H9 (cell line): ENCODE results near the gene CCDC92. TPM values are rescaled to one million over a fixed set of nuclear protein-coding genes. Genes with fewer than 3 reads are reported as not detected.

Experiments
- DNase-seq: peaks from one replicate; pipeline ENCODE4 v3.0.0-alpha.2; 2017
- H2AFZ ChIP-seq: one replicate; pipeline ENCODE4 v1.6.1; 2013; ENCODE audit warnings: mild to moderate bottlenecking, low read length, control low read depth, moderate library complexity
- H2AK5ac ChIP-seq: 2 replicates; pipeline ENCODE4 v1.6.1; 2013; ENCODE audit warnings: low read length, control low read depth, mixed read lengths; ENCODE audit not compliant: insufficient read length
- H2BK120ac ChIP-seq: one replicate; pipeline ENCODE4 v1.6.1; 2013; ENCODE audit warnings: low read depth, mild to moderate bottlenecking, low read length, control low read depth, inconsistent platforms; ENCODE audit not compliant: poor library complexity, severe bottlenecking
- H2BK12ac ChIP-seq: 2 replicates; pipeline ENCODE4 v1.6.1; 2013; ENCODE audit warnings: low read length, control low read depth, mixed read lengths, low read depth; ENCODE audit not compliant: insufficient read length
- H2BK15ac ChIP-seq: 2 replicates; pipeline ENCODE4 v1.6.1; 2013; ENCODE audit warnings: low read depth, low read length, control low read depth
- H2BK20ac ChIP-seq: one replicate; pipeline ENCODE4 v1.6.1; 2013; ENCODE audit warnings: low read depth, mild to moderate bottlenecking, low read length, control low read depth, inconsistent platforms; ENCODE audit not compliant: poor library complexity, severe bottlenecking
- H2BK5ac ChIP-seq: 2 replicates; pipeline ENCODE4 v1.6.1; 2013; ENCODE audit warnings: low read length, control low read depth, mixed read lengths; ENCODE audit not compliant: insufficient read length
- H3K14ac ChIP-seq: 2 replicates; pipeline ENCODE4 v1.6.1; 2013; ENCODE audit warnings: low read length, control low read depth; ENCODE audit not compliant: insufficient read depth
- H3K18ac ChIP-seq: 2 replicates; pipeline ENCODE4 v1.6.1; 2013; ENCODE audit warnings: low read depth, mild to moderate bottlenecking, mixed read lengths, low read length, control low read depth; ENCODE audit not compliant: insufficient read length
- H3K23ac ChIP-seq: 2 replicates; pipeline ENCODE4 v1.6.1; 2013; ENCODE audit warnings: low read length, control low read depth, mixed read lengths, low read depth; ENCODE audit not compliant: insufficient read length
- H3K23me2 ChIP-seq: 2 replicates; pipeline ENCODE4 v1.6.1; 2013; ENCODE audit warnings: low read depth, mild to moderate bottlenecking, mixed read lengths, low read length, control low read depth; ENCODE audit not compliant: insufficient read length, poor library complexity, severe bottlenecking
- H3K27ac ChIP-seq: 2 replicates; pipeline ENCODE4 v1.5.1; 2013; ENCODE audit warnings: low read length, control low read depth, mixed read lengths, low read depth; ENCODE audit not compliant: insufficient read length
- H3K27me3 ChIP-seq: 2 replicates; pipeline ENCODE4 v1.6.1; 2013; ENCODE audit warnings: low read length, control low read depth, inconsistent platforms; ENCODE audit not compliant: insufficient read depth
- H3K4ac ChIP-seq: 2 replicates; pipeline ENCODE4 v1.6.1; 2013; ENCODE audit warnings: low read depth, mild to moderate bottlenecking, control low read depth, inconsistent platforms, low read length, moderate library complexity
- H3K4me1 ChIP-seq: 2 replicates; pipeline ENCODE4 v1.6.1; 2013; ENCODE audit warnings: low read length, control low read depth, inconsistent platforms; ENCODE audit not compliant: insufficient read depth
- H3K4me2 ChIP-seq: 2 replicates; pipeline ENCODE4 v1.6.1; 2013; ENCODE audit warnings: low read length, control low read depth, mixed read lengths; ENCODE audit not compliant: insufficient read length, insufficient read depth
- H3K56ac ChIP-seq: 2 replicates; pipeline ENCODE4 v1.6.1; 2013; ENCODE audit warnings: low read depth, mild to moderate bottlenecking, mixed read lengths, low read length, control low read depth; ENCODE audit not compliant: insufficient read length
- H3K79me1 ChIP-seq: 2 replicates; pipeline ENCODE4 v1.6.1; 2013; ENCODE audit warnings: low read depth, mild to moderate bottlenecking, moderate library complexity, low read length, control low read depth, inconsistent platforms; ENCODE audit not compliant: insufficient read depth, poor library complexity, severe bottlenecking
- H3K79me2 ChIP-seq: 2 replicates; pipeline ENCODE4 v1.6.1; 2013; ENCODE audit warnings: low read length, control low read depth, inconsistent platforms; ENCODE audit not compliant: insufficient read depth
- H3K9ac ChIP-seq: 2 replicates; pipeline ENCODE4 v1.6.1; 2013; ENCODE audit warnings: low read length, control low read depth, mixed read lengths; ENCODE audit not compliant: insufficient read length; ENCODE audit errors: extremely low read depth
- H3K9me3 ChIP-seq: one replicate; pipeline ENCODE4 v1.6.1; 2013; ENCODE audit warnings: low read depth, low read length, inconsistent platforms; ENCODE audit not compliant: control insufficient read depth
- H3T11ph ChIP-seq: one replicate; pipeline ENCODE4 v1.6.1; 2013; ENCODE audit warnings: mild to moderate bottlenecking, low read length, control low read depth, inconsistent platforms
- H4K20me1 ChIP-seq: one replicate; pipeline ENCODE4 v1.6.1; 2013; ENCODE audit not compliant: control insufficient read depth, insufficient read length, insufficient read depth
- H4K5ac ChIP-seq: 2 replicates; pipeline ENCODE4 v1.6.1; 2013; ENCODE audit warnings: low read depth, mild to moderate bottlenecking, mixed read lengths, low read length, control low read depth; ENCODE audit not compliant: insufficient read length
- H4K8ac ChIP-seq: replicated peaks from 2 replicates; pipeline ENCODE4 v1.6.1; 2013; ENCODE audit warnings: low read length, control low read depth, mixed read lengths, low read depth; ENCODE audit not compliant: insufficient read length
- H4K91ac ChIP-seq: 2 replicates; pipeline ENCODE4 v1.6.1; 2013; ENCODE audit warnings: low read depth, mild to moderate bottlenecking, moderate library complexity, mixed read lengths, low read length, control low read depth; ENCODE audit not compliant: insufficient read length
- H3K27ac Mint-ChIP-seq, 3 experiments: 2 replicates in 2 of 3; 3 replicates in 1 of 3; pipeline ENCODE4 v1.8.0; 2020 to 2021; ENCODE audit warnings: mixed read lengths in 3 of 3, mild to moderate bottlenecking in 1 of 3, moderate library complexity in 1 of 3
- H3K27me3 Mint-ChIP-seq: 2 replicates; pipeline ENCODE4 v1.8.0; 2021; ENCODE audit warnings: low read depth, mild to moderate bottlenecking, moderate library complexity, mixed read lengths
- H3K36me3 Mint-ChIP-seq, 3 experiments: 2 replicates in 2 of 3; 3 replicates in 1 of 3; pipeline ENCODE4 v1.8.0; 2020 to 2021; ENCODE audit warnings: low read depth in 3 of 3, mixed read lengths in 3 of 3; ENCODE audit not compliant: insufficient read depth in 1 of 3
- H3K4me1 Mint-ChIP-seq, 2 experiments: 2 replicates each; pipeline ENCODE4 v1.8.0; 2020; ENCODE audit warnings: mixed read lengths in 2 of 2
- H3K4me3 Mint-ChIP-seq, 2 experiments: 2 replicates in 1 of 2; 3 replicates in 1 of 2; pipeline ENCODE4 v1.8.0; 2020 to 2021; ENCODE audit warnings: mild to moderate bottlenecking in 2 of 2, mixed read lengths in 2 of 2, moderate library complexity in 1 of 2
- H3K9me3 Mint-ChIP-seq, 2 experiments: 2 replicates in 1 of 2; 3 replicates in 1 of 2; pipeline ENCODE4 v1.8.0; 2020; ENCODE audit warnings: mild to moderate bottlenecking in 2 of 2, mixed read lengths in 2 of 2, moderate library complexity in 1 of 2
- CTCF ChIP-seq: fragments of 200-600 bp; sonication (generic); conservative IDR thresholded peaks from 3 replicates; pipeline ENCODE4 v1.8.0; 2021; ENCODE audit warnings: antibody characterized with exemption, mild to moderate bottlenecking
- WGBS: extraction: QIAGEN DNeasy Blood & Tissue Kit; methylation state at CpG from one replicate; pipeline ENCODE4 v1.1.7; 2013; ENCODE audit warnings: missing lambda C conversion rate, low lambda C conversion rate, mixed read lengths; ENCODE audit not compliant: insufficient read length; ENCODE audit errors: extremely low coverage; 5-methylcytosine and 5-hydroxymethylcytosine counted together
- total RNA-seq: library from RNA; stranded (reverse); gene quantifications from 2 replicates; pipeline ENCODE4 v1.2.1, GENCODE V29; 2021

CCDC92 gene
- total RNA-seq, 1 experiment from 2014 or later, result 1.3 TPM

- Histone ChIP-seq H2BK15ac (no peak overlapping the region), H4K20me1 (no peaks in the 10 kb centered on the region), H4K8ac (no peak overlapping the region), H2BK20ac (no peak overlapping the region), H4K5ac (no peak overlapping the region), H3K4ac (no peak overlapping the region), H3K56ac (no peak overlapping the region), H3K4me2 (no peak overlapping the region), H3K14ac (no peak overlapping the region), H2BK120ac (no peak overlapping the region), H3K9me3 (no peaks in the 10 kb centered on the region), H3K27ac (no peak overlapping the region), H4K91ac (no peak overlapping the region), H2BK5ac (no peak overlapping the region), H3T11ph (no peak overlapping the region), H3K9ac (no peak overlapping the region), H3K23ac (no peak overlapping the region), H3K23me2 (no peaks in the 10 kb centered on the region), H2BK12ac (no peak overlapping the region), H2AK5ac (no peak overlapping the region), H3K27me3 (no peaks in the 10 kb centered on the region), H3K79me2 (no peaks in the 10 kb centered on the region), H3K79me1 (no peaks in the 10 kb centered on the region), H3K4me1 (no peaks in the 10 kb centered on the region; the same call in 1 of the 2 replicates), H2AFZ (no peak overlapping the region), H3K18ac (no peak overlapping the region)
- no CpG with 5 or more reads among the region's 9 CpGs for WGBS
- Mint-ChIP-seq H3K4me1 (peaks cover 11 to 18% of the 10 kb centered on the region in 2 experiments), H3K27me3 (no peaks in the 10 kb centered on the region; the same call in 1 of the 2 replicates), H3K4me3 (no peak overlapping the region), H3K36me3 (no peaks in the 10 kb centered on the region; a peak in 1 of 7 replicates), H3K9me3 (no peaks in the 10 kb centered on the region), H3K27ac (no peak overlapping the region)
- DNase-seq, result no peak
- no peak for TF ChIP-seq CTCF
Measured at GRCh38 chr12:124004233-124004875, 31.7 kb upstream of the CCDC92 start.
